GM23248 (cell line): Measurements from ENCODE around the gene EHBP1L1.

ENCODE experiments used
- EZH2 ChIP-seq: fragments of 200-600 bp; sonication (generic); IDR thresholded peaks from 2 replicates; pipeline ENCODE4 v1.6.1; 2018; ENCODE audit warnings: antibody characterized with exemption, mild to moderate bottlenecking; ENCODE audit not compliant: insufficient read depth, poor library complexity, severe bottlenecking
- EZH2phosphoT487 ChIP-seq: fragments of 200-600 bp; sonication (generic); IDR thresholded peaks from 2 replicates; pipeline ENCODE4 v1.6.1; 2018; ENCODE audit warnings: antibody characterized with exemption, moderate library complexity, mild to moderate bottlenecking, low read depth; ENCODE audit not compliant: insufficient read depth

DNA sequence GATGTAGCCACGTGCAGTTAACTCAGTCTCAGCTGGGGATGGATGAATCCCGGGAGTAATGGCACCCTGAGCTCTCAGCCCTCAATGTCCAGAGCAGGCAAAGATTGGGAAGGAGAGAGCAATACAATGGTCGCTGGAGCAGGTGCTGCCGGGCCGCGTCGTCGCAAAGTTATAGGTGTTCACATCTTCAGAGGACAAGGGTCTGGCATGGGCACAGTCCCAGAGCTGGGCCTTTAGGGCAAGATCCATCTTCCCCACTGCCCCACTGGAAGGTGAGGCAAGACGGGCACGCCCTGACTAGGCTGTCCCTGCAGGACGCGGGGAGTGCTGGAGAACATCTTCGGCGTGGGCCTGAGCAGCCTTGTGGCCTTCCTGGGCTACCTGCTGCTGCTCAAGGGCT lies 47.3 kb downstream of the EHBP1L1 start:
- no peak for TF ChIP-seq EZH2
- no peak for TF ChIP-seq EZH2phosphoT487
